SK-N-SH treated with all-trans-retinoic acid at 6 μM for 48 hours (cell line): ENCODE measurements around the gene PID1.

Source experiments
- ARNTL ChIP-seq: fragments of 450-650 bp; formaldehyde crosslinking; IDR thresholded peaks from 2 replicates; pipeline ENCODE4 v1.5.0; 2020; ENCODE audit warnings: low read depth, mild to moderate bottlenecking, moderate library complexity, borderline replicate concordance
- BACH2 ChIP-seq: fragments of 250-450 bp; sonication (Bioruptor Pico); IDR thresholded peaks from 2 replicates; pipeline ENCODE4 v1.9.0; 2021; ENCODE audit warnings: mild to moderate bottlenecking, borderline replicate concordance
- CSDC2 ChIP-seq: fragments of 250-450 bp; sonication (Bioruptor Pico); IDR thresholded peaks from 2 replicates; pipeline ENCODE4 v1.5.0; 2020; ENCODE audit warnings: mild to moderate bottlenecking, moderate library complexity
- ESRRG ChIP-seq: fragments of 250-450 bp; sonication (Bioruptor Pico); IDR thresholded peaks from 2 replicates; pipeline ENCODE4 v1.6.1; 2021; ENCODE audit warnings: mild to moderate bottlenecking
- ISL1 ChIP-seq: fragments of 250-450 bp; sonication (Bioruptor Pico); IDR thresholded peaks from 2 replicates; pipeline ENCODE4 v2.1.2; 2022; ENCODE audit warnings: mild to moderate bottlenecking, moderate library complexity
- RARB ChIP-seq: fragments of 250-450 bp; sonication (Bioruptor Pico); IDR thresholded peaks from 2 replicates; pipeline ENCODE4 v1.8.0; 2021; ENCODE audit warnings: mild to moderate bottlenecking, moderate library complexity
- ZC3H10 ChIP-seq: fragments of 250-450 bp; sonication (Bioruptor Pico); IDR thresholded peaks from 2 replicates; pipeline ENCODE4 v1.5.1; 2021; ENCODE audit warnings: mild to moderate bottlenecking, moderate library complexity
- ZFP3 ChIP-seq: fragments of 250-450 bp; sonication (Bioruptor Pico); IDR thresholded peaks from 2 replicates; pipeline ENCODE4 v1.5.0; 2020; ENCODE audit warnings: mild to moderate bottlenecking, moderate library complexity
- ZFP30 ChIP-seq: fragments of 450-650 bp; formaldehyde crosslinking; IDR thresholded peaks from 2 replicates; pipeline ENCODE4 v1.5.0; 2022; ENCODE audit warnings: mild to moderate bottlenecking, moderate library complexity
- ZNF70 ChIP-seq: fragments of 450-650 bp; formaldehyde crosslinking; IDR thresholded peaks from 2 replicates; pipeline ENCODE4 v1.5.0; 2020; ENCODE audit warnings: mild to moderate bottlenecking, moderate library complexity
- TF ChIP-seq, protein P1 (sequence below): fragments of 250-450 bp; sonication (Bioruptor Pico); IDR thresholded peaks from 2 replicates; pipeline ENCODE4 v1.5.1; 2021; ENCODE audit warnings: mild to moderate bottlenecking, moderate library complexity
- TF ChIP-seq, protein P2 (sequence below): fragments of 250-450 bp; sonication (Bioruptor Pico); IDR thresholded peaks from 2 replicates; pipeline ENCODE4 v1.8.0; 2020; ENCODE audit warnings: mild to moderate bottlenecking, moderate library complexity, borderline replicate concordance
- TF ChIP-seq, protein P3 (sequence below): fragments of 250-450 bp; sonication (Bioruptor Pico); IDR thresholded peaks from 2 replicates; pipeline ENCODE4 v1.5.1; 2020; ENCODE audit warnings: low read depth, mild to moderate bottlenecking, moderate library complexity
- TF ChIP-seq, protein P4 (sequence below): fragments of 250-450 bp; sonication (Bioruptor Pico); IDR thresholded peaks from 2 replicates; pipeline ENCODE4 v1.5.0; 2020; ENCODE audit warnings: mild to moderate bottlenecking, moderate library complexity

DNA sequence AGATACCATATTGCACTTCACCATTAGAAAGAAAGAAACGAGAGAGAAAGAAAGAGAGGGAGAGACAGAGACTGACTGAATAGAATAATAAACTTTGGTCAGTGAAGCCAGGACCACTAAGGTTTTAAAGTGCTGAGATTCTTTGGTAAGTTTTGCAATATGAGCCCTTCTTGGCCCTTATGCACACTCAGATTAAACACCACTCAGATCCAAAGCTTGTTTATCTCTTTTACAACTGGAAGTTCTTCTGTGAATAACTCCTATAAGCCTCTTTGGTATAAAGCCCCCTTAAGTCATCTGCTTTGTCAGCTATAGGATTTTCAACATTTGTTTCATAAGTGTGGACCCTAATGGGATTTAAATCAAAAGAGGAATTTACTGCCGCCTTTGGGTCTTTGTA is 40.8 kb downstream of the PID1 start:
- TF ChIP-seq ZC3H10 (no peak), CSDC2 (CRISPR knock-in tag) (no peak), ZNF70 (no peak), BACH2 (CRISPR knock-in tag) (no peak), RARB (CRISPR knock-in tag) (no peak), ISL1 (no peak), ARNTL (CRISPR knock-in tag) (no peak), ZFP30 (CRISPR knock-in tag) (no peak), ESRRG (CRISPR knock-in tag) (no peak), ZFP3 (CRISPR knock-in tag) (no peak)
- TF ChIP-seq, protein P1, sequence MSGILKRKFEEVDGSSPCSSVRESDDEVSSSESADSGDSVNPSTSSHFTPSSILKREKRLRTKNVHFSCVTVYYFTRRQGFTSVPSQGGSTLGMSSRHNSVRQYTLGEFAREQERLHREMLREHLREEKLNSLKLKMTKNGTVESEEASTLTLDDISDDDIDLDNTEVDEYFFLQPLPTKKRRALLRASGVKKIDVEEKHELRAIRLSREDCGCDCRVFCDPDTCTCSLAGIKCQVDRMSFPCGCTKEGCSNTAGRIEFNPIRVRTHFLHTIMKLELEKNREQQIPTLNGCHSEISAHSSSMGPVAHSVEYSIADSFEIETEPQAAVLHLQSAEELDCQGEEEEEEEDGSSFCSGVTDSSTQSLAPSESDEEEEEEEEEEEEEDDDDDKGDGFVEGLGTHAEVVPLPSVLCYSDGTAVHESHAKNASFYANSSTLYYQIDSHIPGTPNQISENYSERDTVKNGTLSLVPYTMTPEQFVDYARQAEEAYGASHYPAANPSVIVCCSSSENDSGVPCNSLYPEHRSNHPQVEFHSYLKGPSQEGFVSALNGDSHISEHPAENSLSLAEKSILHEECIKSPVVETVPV (CRISPR knock-in tag) = no peak
- TF ChIP-seq, protein P2, sequence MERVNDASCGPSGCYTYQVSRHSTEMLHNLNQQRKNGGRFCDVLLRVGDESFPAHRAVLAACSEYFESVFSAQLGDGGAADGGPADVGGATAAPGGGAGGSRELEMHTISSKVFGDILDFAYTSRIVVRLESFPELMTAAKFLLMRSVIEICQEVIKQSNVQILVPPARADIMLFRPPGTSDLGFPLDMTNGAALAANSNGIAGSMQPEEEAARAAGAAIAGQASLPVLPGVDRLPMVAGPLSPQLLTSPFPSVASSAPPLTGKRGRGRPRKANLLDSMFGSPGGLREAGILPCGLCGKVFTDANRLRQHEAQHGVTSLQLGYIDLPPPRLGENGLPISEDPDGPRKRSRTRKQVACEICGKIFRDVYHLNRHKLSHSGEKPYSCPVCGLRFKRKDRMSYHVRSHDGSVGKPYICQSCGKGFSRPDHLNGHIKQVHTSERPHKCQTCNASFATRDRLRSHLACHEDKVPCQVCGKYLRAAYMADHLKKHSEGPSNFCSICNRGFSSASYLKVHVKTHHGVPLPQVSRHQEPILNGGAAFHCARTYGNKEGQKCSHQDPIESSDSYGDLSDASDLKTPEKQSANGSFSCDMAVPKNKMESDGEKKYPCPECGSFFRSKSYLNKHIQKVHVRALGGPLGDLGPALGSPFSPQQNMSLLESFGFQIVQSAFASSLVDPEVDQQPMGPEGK (CRISPR knock-in tag) = no peak
- TF ChIP-seq, protein P3, sequence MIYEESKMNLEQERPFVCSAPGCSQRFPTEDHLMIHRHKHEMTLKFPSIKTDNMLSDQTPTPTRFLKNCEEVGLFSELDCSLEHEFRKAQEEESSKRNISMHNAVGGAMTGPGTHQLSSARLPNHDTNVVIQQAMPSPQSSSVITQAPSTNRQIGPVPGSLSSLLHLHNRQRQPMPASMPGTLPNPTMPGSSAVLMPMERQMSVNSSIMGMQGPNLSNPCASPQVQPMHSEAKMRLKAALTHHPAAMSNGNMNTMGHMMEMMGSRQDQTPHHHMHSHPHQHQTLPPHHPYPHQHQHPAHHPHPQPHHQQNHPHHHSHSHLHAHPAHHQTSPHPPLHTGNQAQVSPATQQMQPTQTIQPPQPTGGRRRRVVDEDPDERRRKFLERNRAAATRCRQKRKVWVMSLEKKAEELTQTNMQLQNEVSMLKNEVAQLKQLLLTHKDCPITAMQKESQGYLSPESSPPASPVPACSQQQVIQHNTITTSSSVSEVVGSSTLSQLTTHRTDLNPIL (CRISPR knock-in tag) = no peak
- TF ChIP-seq, protein P4, sequence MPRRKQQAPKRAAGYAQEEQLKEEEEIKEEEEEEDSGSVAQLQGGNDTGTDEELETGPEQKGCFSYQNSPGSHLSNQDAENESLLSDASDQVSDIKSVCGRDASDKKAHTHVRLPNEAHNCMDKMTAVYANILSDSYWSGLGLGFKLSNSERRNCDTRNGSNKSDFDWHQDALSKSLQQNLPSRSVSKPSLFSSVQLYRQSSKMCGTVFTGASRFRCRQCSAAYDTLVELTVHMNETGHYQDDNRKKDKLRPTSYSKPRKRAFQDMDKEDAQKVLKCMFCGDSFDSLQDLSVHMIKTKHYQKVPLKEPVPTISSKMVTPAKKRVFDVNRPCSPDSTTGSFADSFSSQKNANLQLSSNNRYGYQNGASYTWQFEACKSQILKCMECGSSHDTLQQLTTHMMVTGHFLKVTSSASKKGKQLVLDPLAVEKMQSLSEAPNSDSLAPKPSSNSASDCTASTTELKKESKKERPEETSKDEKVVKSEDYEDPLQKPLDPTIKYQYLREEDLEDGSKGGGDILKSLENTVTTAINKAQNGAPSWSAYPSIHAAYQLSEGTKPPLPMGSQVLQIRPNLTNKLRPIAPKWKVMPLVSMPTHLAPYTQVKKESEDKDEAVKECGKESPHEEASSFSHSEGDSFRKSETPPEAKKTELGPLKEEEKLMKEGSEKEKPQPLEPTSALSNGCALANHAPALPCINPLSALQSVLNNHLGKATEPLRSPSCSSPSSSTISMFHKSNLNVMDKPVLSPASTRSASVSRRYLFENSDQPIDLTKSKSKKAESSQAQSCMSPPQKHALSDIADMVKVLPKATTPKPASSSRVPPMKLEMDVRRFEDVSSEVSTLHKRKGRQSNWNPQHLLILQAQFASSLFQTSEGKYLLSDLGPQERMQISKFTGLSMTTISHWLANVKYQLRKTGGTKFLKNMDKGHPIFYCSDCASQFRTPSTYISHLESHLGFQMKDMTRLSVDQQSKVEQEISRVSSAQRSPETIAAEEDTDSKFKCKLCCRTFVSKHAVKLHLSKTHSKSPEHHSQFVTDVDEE (CRISPR knock-in tag) = no peak
